ENCODE measurements around the gene CREBBP. TPM values are rescaled to one million over a fixed set of nuclear protein-coding genes. Genes with fewer than 3 reads are reported as not detected.

Gene CREBBP
- total and polyA plus RNA-seq, 4 donors: 16.0 to 155 (median 36.1) TPM

- DNase-seq (no peak), ATAC-seq (ENCODE audit: insufficient read depth, low FRiP score) (no peak)
- peaks cover 0 to 7% (median 0%) of the 10 kb centered on the region in 4 donors for H3K36me3 ChIP-seq (ENCODE audit: control insufficient read depth in 4 of 4, insufficient read depth in 4 of 4, low read length in 4 of 4)
- H3K9ac ChIP-seq (ENCODE audit: insufficient read depth in 1 of 2, low read length in 2 of 2): no peak overlapping the region
- peaks cover 19 to 33% (median 27%) of the 10 kb centered on the region in 5 donors for H3K4me1 ChIP-seq (ENCODE audit: control insufficient read depth in 5 of 5, insufficient read depth in 5 of 5, low read length in 5 of 5)
- no peak overlapping the region for H3K4me3 ChIP-seq
- H3K27me3 ChIP-seq (ENCODE audit: control insufficient read depth in 3 of 3, insufficient read depth in 3 of 3, low read length in 2 of 3): no peaks in the 10 kb centered on the region
- H3K9me3 ChIP-seq (ENCODE audit: control insufficient read depth in 4 of 4, insufficient read depth in 3 of 4, low read length in 3 of 4): no peaks in the 10 kb centered on the region
- no peak for TF ChIP-seq CTCF (IDR thresholded peaks at IDR 0.05; ENCODE audit: control extremely low read depth, extremely low read depth)
- 89 to 96% methylated on average over 3 of the region's 3 CpGs for WGBS, 2 donors
- no peak overlapping the region for H3K27ac ChIP-seq (ENCODE audit: low read depth in 1 of 2, low read length in 1 of 2)
Measured at GRCh38 chr16:3868967-3869366, 11.5 kb downstream of the CREBBP start.

- TF ChIP-seq CTCF (IDR thresholded peaks at IDR 0.05; ENCODE audit: control extremely low read depth, extremely low read depth): no peak
- Histone ChIP-seq H3K9me3 (ENCODE audit: control insufficient read depth in 4 of 4, insufficient read depth in 3 of 4, low read length in 3 of 4) (no peaks in the 10 kb centered on the region), H3K4me3 (no peak overlapping the region), H3K36me3 (ENCODE audit: control insufficient read depth in 4 of 4, insufficient read depth in 4 of 4, low read length in 4 of 4) (peaks cover 0 to 7% (median 0%) of the 10 kb centered on the region in 4 donors), H3K4me1 (ENCODE audit: control insufficient read depth in 5 of 5, insufficient read depth in 5 of 5, low read length in 5 of 5) (peaks cover 22 to 34% (median 24%) of the 10 kb centered on the region in 5 donors), H3K27ac (ENCODE audit: low read depth in 1 of 2, low read length in 1 of 2) (no peak overlapping the region), H3K27me3 (ENCODE audit: control insufficient read depth in 3 of 3, insufficient read depth in 3 of 3, low read length in 2 of 3) (no peaks in the 10 kb centered on the region), H3K9ac (ENCODE audit: insufficient read depth in 1 of 2, low read length in 2 of 2) (no peak overlapping the region)
- DNase-seq (no peak), ATAC-seq (ENCODE audit: insufficient read depth, low FRiP score) (no peak)
- 77 to 81% methylated on average over 8 of the region's 8 CpGs for WGBS, 2 donors
Measured at GRCh38 chr16:3868556-3868955, 12.0 kb downstream of the CREBBP start.

- Histone ChIP-seq H3K4me3 (no peak overlapping the region), H3K36me3 (ENCODE audit: control insufficient read depth in 4 of 4, insufficient read depth in 4 of 4, low read length in 4 of 4) (peaks cover 0 to 4% (median under 1%) of the 10 kb centered on the region in 4 donors), H3K9ac (ENCODE audit: insufficient read depth in 1 of 2, low read length in 2 of 2) (no peak overlapping the region), H3K4me1 (ENCODE audit: control insufficient read depth in 5 of 5, insufficient read depth in 5 of 5, low read length in 5 of 5) (peaks cover 13 to 30% (median 17%) of the 10 kb centered on the region in 5 donors), H3K27ac (ENCODE audit: low read depth in 1 of 2, low read length in 1 of 2) (no peak overlapping the region), H3K9me3 (ENCODE audit: control insufficient read depth in 4 of 4, insufficient read depth in 3 of 4, low read length in 3 of 4) (no peaks in the 10 kb centered on the region), H3K27me3 (ENCODE audit: control insufficient read depth in 3 of 3, insufficient read depth in 3 of 3, low read length in 2 of 3) (no peaks in the 10 kb centered on the region)
- ATAC-seq (ENCODE audit: insufficient read depth, low FRiP score) (no peak), DNase-seq (no peak)
- no peak for TF ChIP-seq CTCF (IDR thresholded peaks at IDR 0.05; ENCODE audit: control extremely low read depth, extremely low read depth)
- 88 to 96% methylated on average over 4 of the region's 4 CpGs for WGBS, 2 donors
Measured at GRCh38 chr16:3866703-3867431, 13.6 kb downstream of the CREBBP start.

Measured in lung (tissue), 12 donors.